HG02973 (cell line): ENCODE results near the gene PROSER3.

Source experiments
- ATAC-seq: cut with Tn5 transposase; IDR thresholded peaks from one replicate; pipeline ENCODE4 v1.9.1; 2021; ENCODE audit warnings: moderate library complexity; ENCODE audit not compliant: unreplicated experiment

Gene PROSER3

DNA sequence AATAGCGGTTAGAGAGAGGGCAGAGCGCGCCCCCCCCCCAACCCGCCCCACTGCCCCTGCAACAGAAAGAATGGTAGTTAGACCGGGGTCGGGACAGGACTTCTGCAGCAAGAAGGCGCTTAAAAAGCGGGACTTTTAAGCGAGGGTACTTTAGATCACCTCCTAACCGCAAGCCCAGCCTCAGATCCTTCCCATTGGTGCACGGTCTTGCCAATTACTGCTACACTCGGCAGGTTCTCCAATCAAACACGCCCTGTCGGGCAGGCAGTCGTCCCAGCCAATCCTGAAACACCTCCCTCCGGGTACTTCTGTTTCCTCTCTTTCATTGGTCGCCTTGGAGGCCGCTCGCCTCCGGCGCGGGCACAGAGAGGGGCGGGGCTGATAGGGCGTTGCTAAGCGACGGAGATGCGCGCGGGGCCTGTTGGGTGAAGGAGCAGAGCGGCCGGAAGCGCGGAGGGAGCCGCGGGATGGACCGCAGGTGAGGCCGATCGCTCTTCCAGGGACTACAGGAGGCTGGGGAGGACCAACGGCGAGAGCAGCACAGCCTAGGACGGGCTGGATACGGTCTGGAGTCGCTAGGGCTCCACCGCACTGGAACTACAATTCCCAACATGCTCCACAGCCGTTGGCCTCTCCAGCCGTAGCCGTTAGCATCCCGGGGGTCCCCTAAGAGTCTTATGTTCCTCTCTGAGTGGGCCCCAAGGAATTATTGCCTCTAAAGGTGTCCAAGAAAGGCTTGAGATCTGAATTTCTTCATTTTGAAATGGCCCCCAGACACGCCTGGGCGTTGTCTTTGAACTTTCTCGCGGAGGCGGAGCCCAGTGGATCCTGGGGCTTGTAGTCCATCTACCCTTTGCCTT is at the start of gene PROSER3:
TSS of gene PROSER3 (plus strand) at position 428 of the 860 bp plus-strand sequence. CDS start at position 468, 40 bp downstream.
- ATAC-seq: peak; percentile 89

DNA sequence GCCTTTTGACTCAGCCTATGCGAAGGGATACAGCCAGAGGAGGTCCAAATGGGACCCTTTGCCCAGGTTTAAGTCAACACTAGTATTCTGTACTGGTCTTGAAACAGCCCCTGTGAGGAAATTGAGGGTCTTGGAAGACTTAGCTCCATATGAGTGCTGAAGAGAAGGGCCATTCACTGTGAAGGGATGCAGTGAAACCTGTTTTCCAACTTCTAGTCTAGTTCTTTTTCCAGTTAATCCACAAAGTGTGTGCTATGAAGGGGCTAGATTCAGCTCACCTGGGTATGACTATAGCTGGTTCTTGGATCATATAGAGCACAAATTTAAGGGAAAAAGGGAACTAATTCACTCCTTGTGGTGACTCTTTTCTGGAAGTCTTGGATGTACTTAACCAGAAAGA is 49.6 kb upstream of the PROSER3 start:
- ATAC-seq: no peak

DNA sequence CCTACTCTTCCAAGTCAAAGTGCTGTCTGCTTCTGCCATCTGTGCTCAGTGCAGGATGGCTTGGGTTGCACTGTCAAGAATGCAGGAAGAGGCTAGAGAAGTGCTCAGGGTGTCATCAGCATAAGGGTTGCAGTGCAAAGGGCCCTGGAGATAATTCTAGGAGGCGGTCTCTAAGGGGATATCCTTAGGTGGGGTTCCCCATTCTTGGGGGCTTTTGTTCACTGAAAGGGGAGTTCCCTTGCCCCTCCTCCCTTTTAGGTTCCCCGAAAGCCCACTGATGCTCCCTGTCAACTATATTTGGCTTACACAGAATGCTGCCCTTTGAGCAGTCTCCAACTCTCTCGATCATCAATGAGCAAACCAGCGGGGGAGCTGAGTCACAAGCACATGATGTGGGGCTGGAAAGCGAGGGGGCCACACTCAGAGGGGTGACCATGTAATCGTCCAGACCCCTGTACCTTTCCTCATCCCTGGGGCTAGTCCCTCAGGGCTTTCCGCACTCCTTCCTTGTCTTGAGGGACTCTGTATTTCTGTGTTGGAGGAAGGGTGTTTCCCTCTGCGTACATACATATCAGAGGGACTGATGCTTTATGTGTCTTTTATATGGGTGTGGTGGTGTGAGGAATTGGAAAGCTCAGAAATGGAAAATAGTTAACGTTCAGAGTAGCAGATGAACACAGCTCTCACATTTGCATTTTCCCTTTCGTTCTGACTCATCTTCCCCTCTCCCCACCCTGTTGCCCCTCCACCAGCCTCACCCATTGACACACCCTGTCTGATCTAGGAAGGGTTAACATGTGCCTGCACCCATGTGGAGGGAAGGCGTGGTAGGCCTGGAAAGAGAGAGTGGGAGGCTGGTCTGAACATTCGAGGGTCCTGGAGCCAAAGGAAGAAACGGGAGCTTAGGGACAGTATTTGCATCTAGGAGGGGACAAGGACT is 46.9 kb upstream of the PROSER3 start:
- no peak for ATAC-seq

DNA sequence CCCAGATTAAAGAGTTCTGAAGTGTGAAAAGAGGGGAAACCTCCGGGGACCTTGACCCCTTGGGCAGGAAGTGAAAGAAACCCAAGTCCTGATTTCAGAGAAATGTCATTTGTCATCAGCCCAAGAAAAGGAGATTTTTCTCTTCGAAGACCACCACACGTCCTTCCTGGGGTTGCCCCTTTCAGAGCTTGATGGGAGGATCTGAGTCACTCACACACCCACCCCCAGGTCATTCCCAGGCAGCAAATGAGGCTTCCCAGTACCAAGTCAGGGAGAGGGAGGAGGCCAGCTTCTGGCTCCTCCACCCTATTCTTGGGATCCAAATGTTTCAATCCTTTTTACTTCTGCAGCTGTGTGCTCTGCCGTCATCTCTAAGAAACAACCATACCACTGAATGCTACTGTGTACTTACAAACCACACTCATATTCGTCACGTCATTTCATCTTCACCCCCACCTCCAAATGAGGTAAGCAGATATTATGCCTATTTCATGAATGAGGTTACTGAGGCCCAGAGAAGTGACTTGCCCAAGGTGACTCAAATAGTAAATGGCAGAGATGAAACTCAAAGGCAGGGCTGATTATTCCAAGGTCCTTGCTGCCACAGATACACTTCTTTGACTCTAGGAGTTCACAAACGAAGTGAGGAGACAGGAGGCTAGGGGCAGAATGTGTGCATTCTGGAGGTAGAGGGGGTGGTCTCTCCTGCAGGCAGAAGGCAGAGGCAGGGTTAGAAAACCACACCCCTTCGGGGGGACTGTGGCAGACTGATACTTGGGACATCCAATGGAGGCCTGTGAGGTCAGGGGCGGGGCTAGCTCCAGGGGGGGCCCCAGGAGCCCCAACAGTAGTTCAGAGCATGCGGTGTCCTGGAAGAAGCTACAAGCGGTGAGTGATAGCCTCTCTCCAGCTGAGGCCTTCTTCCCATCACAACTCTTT is 45.1 kb upstream of the PROSER3 start:
- no peak for ATAC-seq

DNA sequence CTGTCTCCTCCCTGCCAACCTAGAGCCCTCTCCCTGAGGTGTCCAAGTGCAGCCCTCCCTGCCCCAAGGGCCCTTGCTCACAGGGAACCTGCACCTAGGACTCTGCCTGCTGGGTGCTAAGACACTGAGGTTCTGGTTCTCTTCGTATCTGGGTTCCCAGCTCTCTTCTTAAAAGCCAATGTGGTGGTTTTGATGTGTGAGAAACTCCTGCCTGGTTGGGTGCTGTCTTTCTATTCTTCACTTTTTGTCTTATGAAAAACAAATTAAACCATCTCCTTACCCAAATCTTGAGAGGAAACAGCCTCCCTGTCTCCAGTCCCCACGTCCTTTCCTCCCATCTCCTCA is 44.5 kb upstream of the PROSER3 start:
- ATAC-seq: no peak

DNA sequence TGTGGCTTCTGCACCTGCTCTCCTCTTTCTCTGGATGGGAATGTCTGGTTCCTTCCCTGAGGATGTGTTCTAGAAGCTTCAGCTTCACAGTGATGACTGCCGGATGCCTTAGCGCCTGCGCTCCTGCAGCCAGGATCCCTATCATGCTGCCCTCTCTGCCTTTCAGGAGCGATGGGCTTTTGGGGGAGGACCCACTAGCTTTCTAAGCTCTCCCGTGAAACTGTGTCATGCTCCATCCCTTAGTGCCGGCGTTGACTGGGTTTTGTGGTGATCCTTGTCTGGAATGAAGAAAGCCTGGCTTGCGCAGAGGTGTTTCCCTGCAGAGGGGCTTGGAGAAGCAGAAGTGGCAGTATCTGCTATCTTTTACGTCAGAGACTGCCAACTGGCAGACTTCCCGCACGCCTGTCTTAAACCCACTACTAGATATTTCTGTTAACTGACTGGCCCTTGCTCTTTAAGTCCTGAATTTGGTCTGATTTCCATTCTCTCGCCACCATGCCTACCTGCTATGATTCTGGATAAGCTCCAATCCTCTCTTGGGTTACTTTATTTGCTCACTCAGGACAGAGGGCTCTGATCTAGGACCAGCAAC is 44.0 kb upstream of the PROSER3 start:
- no peak for ATAC-seq

DNA sequence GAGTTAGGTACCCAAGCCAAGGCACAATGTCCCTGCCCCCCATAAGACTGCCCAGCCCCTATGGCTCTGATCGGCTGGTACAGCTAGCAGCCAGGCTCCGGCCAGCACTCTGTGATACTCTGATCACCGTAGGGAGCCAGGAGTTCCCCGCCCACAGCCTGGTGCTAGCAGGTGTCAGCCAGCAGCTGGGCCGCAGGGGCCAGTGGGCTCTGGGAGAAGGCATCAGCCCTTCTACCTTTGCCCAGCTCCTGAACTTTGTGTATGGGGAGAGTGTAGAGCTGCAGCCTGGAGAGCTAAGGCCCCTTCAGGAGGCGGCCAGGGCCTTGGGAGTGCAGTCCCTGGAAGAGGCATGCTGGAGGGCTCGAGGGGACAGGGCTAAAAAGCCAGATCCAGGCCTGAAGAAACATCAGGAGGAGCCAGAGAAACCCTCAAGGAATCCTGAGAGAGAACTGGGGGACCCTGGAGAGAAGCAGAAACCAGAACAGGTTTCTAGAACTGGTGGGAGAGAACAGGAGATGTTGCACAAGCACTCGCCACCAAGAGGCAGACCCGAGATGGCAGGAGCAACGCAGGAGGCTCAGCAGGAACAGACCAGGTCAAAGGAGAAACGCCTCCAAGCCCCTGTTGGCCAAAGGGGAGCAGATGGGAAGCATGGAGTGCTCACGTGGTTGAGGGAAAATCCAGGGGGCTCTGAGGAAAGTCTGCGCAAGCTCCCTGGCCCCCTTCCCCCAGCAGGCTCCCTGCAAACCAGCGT is 43.2 kb upstream of the PROSER3 start:
- no peak for ATAC-seq

DNA sequence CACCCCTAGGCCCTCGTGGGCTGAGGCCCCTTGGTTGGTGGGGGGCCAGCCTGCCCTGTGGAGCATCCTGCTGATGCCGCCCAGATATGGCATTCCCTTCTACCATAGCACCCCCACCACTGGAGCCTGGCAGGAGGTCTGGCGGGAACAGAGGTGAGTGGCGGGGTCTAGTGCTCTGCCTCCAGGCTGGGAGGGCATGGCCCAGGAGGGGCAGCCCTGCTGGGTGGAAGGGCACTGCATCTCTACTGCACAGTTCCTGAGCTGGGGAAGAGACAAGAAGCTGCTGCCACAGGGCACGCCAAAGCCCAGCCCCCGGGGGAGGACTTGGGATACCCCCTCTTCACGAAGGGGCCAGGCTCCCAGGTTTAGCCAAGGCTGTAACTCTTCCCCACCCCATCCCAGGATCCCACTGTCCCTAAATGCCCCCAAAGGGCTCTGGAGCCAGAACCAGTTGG is 42.6 kb upstream of the PROSER3 start:
- ATAC-seq: no peak

DNA sequence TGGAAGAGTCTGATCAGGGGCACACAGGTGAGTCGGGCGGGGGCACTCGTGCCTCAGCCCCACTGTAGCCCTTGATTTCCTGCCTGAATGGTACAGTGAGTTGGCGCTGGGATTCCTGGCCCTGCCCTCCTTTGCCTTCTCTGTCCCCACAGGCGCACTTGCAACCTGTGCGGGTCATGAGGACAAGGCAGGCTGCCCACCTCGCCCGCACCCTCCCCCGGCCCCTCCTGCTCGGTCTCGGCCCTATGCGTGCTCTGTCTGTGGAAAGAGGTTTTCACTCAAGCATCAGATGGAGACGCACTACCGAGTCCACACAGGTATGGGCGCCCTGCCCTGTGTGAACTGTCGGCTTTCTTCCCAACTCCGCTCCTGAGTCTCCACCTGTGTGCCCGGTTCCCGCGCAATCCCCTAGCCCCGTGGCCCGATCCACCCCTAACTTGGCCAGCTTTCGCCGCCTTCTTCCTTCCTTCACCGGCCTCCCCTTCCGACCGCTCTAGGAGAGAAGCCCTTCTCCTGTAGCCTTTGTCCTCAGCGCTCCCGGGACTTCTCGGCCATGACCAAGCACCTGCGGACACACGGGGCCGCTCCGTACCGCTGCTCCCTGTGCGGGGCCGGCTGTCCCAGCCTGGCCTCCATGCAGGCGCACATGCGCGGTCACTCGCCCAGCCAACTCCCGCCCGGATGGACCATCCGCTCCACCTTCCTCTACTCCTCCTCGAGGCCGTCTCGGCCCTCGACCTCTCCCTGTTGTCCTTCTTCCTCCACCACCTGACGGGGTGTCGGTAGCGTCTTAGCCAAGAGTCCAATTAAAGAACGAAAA is 41.8 kb upstream of the PROSER3 start:
- ATAC-seq: no peak

DNA sequence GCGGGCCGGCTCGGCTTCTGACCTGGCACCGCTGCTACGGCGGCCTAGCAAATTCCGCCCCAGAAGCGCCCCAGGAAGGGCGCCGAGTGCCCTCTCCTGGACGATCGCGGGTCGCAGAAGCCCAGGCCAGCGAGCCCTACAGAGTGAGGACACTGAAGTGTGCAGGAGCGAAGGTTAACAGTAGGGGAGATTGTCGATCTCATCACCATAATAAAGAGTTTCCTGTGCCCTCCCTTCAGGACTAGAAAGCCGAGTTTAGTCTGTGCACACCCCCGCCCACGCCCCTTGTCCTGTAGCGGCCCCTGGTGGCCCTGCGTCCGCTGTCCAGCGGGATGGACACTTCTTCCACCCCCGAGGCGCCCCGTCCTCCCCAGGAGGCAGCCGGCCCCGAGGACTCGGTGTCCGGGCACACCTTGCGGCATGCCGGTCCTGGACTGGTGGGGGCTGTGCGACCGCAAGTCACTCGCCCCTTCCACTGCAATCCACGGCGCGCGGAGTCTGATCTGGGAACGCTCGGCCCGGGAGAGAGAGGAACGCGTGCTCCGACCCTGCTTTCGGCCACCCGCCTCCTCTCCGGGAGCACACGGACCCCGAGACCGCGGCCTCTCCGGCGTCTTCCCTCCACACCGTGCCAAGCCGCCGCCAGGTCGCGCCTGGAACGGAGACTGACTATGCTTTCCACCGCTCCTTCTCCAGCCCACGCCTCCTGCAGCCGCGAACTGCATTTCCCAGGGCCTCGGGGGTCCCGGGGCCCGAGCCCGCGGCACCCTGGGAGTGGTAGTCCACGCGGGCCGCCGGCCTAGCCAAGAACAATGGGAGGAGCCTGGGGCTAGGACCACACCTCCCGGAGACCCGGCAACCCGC is 40.9 kb upstream of the PROSER3 start:
- peak; percentile 51 for ATAC-seq

DNA sequence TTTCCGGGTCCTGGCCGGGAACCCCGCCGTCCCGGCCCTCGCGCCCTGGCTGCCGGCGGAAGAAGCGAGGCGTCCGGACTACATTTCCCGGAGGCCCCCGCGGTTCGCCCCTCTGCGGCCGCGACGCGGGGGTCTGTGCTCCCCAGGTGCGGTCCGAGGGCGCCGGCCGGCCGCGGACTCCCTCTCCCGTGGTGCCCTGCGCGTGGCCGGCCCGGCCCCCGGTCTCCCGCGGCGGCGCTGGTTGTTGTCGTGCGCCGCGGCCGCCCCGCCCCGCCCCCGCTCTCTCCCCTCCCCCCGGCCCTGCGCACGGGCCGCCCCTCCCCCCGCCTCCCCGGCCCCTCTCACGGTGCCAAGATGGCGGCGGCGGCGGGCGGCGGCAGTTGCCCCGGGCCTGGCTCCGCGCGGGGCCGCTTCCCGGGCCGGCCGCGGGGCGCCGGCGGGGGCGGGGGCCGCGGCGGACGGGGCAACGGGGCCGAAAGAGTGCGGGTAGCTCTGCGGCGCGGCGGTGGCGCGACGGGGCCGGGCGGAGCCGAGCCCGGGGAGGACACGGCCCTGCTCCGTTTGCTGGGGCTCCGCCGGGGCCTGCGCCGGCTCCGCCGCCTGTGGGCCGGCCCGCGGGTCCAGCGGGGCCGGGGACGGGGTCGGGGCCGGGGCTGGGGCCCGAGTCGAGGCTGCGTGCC is 40.2 kb upstream of the PROSER3 start, which contains the start of gene KMT2B:
TSS of gene KMT2B (plus strand) at position 339 of the 680 bp plus-strand sequence. CDS start at position 355, 16 bp downstream.
- no peak for ATAC-seq

DNA sequence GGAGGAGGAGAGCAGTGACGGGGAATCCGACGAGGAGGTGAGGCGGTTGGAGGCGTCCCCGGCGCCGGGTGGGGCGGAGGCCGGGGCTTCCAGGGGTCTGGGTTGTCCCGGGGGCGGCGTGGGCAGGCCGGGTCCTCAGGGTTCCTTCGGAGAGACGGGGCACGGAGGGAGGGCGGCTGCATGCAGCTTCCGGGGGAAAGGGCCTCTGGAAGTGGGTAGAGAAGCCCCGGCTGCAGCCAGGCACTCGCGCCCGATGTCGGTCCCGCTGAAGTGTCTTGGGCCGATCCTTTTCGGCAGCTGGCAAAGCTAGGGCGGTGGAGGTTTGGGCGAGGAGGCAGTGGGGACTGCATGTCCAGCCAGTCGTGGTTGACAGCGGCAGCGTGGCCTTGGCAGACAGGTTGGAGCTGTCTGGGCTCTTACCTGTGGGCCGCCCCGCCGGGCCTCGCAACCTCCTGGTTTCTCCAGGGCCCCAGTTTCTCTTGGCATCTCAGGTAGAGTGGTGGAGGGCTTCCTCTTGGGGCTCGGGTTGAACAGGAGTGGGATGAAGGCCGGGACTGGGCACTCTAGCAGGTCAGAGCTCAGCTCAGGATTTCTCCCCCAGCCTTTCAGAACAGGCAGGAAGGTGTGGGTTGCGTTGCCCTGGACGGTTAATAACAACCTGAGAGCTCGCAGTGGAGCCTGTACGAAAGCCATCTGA is 39.5 kb upstream of the PROSER3 start:
- ATAC-seq: no peak

DNA sequence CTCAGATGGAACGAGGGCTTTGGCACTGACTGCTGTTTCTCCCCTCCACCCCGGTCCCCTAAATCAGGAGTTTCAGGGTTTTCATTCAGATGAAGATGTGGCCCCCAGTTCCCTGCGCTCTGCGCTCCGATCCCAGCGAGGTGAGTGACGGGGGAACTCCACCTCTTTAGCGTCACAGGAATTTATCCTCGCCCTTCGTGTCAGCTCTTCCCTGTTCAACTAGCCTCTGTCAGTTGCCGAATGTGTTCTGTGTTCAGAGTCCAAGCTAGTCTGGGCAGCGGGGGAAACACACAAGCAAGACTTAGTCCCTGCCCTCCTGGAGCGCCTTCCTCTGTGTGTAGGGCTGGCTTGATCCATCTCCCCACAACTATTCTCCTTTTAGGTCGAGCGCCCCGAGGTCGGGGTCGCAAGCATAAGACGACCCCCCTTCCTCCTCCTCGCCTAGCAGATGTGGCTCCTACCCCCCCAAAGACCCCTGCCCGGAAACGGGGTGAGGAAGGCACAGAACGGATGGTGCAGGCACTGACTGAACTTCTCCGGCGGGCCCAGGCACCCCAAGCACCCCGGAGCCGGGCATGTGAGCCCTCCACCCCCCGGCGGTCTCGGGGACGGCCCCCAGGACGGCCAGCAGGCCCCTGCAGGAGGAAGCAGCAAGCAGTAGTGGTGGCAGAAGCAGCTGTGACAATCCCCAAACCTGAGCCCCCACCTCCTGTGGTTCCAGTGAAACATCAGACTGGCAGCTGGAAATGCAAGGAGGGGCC is 38.4 kb upstream of the PROSER3 start:
- no peak for ATAC-seq

DNA sequence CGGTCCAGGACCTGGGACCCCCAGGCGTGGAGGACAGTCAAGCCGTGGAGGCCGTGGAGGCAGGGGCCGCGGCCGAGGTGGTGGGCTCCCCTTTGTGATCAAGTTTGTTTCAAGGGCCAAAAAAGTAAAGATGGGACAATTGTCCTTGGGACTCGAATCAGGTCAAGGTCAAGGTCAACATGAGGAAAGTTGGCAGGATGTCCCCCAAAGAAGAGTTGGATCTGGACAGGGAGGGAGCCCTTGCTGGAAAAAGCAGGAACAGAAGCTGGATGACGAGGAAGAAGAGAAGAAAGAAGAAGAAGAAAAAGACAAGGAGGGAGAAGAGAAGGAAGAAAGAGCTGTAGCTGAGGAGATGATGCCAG is 37.8 kb upstream of the PROSER3 start:
- ATAC-seq: no peak

DNA sequence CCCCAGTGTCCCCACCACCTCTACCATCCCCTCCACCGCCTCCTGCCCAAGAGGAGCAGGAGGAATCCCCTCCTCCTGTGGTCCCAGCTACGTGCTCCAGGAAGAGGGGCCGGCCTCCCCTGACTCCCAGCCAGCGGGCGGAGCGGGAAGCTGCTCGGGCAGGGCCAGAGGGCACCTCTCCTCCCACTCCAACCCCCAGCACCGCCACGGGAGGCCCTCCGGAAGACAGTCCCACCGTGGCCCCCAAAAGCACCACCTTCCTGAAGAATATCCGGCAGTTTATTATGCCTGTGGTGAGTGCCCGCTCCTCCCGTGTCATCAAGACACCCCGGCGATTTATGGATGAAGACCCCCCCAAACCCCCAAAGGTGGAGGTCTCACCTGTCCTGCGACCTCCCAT is 37.3 kb upstream of the PROSER3 start:
- ATAC-seq: no peak

DNA sequence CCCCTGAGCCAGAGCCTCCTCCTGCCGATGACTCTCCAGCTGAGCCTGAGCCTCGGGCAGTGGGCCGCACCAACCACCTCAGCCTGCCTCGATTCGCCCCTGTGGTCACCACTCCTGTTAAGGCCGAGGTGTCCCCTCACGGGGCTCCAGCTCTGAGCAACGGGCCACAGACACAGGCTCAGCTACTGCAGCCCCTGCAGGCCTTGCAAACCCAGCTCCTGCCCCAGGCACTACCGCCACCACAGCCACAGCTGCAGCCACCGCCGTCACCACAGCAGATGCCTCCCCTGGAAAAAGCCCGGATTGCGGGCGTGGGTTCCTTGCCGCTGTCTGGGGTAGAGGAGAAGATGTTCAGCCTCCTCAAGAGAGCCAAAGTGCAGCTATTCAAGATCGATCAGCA is 36.6 kb upstream of the PROSER3 start:
- ATAC-seq: no peak
